ENCODE results near the gene PRSS48. TPM values are rescaled to one million over a fixed set of nuclear protein-coding genes. Genes with fewer than 3 reads are reported as not detected.
A peak's percentile ranks its signal among the peaks of the same experiment; 100 is the strongest.

The PRSS48 gene, protein sequence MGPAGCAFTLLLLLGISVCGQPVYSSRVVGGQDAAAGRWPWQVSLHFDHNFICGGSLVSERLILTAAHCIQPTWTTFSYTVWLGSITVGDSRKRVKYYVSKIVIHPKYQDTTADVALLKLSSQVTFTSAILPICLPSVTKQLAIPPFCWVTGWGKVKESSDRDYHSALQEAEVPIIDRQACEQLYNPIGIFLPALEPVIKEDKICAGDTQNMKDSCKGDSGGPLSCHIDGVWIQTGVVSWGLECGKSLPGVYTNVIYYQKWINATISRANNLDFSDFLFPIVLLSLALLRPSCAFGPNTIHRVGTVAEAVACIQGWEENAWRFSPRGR
- not detected in 2 replicates for polyA plus RNA-seq (2011; rRNA removed)
- polyA minus RNA-seq (2011; rRNA and poly(A)+ RNA removed) = not detected in 2 replicates

DNA sequence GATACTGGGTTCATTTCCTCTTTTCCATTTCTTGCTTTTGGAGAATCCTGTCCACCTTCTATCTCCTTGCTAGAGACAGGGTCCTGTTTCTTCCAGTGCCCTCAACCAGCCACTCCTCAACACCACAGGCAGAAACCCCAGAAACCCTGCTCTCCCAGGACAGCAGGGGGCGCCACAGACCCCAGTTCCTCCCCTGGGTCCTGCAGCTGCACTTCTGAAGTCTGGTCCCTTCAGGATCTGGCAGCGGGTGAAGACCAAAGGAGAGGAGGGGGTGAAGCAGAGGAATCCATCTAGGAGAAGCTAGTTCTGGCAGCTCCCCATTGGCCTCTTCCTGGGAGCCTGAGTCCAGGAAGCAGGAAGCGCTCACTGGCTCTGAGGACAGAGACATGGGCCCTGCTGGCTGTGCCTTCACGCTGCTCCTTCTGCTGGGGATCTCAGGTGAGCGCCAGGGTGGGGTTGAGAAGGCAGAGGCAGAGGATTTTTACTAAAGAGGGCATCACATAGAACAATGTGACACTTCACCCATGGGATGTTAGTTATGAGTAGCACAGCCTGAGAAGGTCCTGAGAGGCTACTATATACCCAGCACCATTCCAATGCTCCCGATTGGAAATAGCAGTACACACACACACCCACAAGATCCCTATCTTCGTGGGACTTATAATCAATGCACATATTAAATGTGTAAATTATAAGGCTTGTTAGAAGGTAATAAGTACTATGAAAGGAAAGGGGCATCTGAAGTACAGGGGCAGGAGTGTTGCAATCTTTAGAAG is at the start of gene PRSS48:
Gene PRSS48 (plus strand): TSS at position 375 of the 776 bp plus-strand sequence. CDS start 12 bp downstream, at position 387.
- TF ChIP-seq, protein P1, sequence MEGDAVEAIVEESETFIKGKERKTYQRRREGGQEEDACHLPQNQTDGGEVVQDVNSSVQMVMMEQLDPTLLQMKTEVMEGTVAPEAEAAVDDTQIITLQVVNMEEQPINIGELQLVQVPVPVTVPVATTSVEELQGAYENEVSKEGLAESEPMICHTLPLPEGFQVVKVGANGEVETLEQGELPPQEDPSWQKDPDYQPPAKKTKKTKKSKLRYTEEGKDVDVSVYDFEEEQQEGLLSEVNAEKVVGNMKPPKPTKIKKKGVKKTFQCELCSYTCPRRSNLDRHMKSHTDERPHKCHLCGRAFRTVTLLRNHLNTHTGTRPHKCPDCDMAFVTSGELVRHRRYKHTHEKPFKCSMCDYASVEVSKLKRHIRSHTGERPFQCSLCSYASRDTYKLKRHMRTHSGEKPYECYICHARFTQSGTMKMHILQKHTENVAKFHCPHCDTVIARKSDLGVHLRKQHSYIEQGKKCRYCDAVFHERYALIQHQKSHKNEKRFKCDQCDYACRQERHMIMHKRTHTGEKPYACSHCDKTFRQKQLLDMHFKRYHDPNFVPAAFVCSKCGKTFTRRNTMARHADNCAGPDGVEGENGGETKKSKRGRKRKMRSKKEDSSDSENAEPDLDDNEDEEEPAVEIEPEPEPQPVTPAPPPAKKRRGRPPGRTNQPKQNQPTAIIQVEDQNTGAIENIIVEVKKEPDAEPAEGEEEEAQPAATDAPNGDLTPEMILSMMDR (IDR thresholded peaks at IDR 0.05; ENCODE audit: low read depth, low read length) = peak; percentile 80
- Histone ChIP-seq H3K4me3 (ENCODE audit: low read depth, low read length) (no peak within 1 kb of the TSS), H3K27ac (ENCODE audit: low read depth, low read length) (no peak within 1 kb of the TSS), H3K9me3 (ENCODE audit: control insufficient read depth, insufficient read depth, low read length) (no peaks in the 10 kb centered on the region), H3K27me3 (ENCODE audit: control insufficient read depth, insufficient read depth, low read length) (no peaks in the 10 kb centered on the region)
- no peak for DNase-seq (ENCODE audit: low read depth, low spot score)
- ChIA-PET CTCF (interaction anchor here (0.6 to 3.9 kb wide), 17 partner anchors 9 to 484 kb away, joined by 3 to 40 read pairs (median 4); partner anchors contain the start of gene GATB), POLR2A (no interaction called here)

DNA sequence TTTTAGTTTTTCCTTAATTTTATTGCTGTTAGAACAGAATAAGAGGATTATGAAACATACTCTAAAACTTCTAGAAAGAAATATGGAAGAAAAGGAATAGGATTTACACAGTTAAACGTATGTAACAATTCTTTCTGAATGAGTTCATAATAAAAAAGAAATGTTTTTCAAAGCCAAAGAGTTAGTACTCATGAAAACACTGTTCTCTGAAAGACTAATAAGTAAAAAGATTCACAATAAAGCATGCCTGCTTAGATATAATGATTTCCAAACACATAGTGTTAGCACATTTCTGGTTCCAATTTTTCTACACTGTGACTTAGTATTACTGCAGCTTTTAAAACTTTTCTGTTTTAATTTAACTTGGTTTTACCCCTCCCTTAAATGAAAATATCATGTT is 49.8 kb upstream of the PRSS48 start:
- peak overlapping the region; percentile 64; the same call in 1 of the 2 replicates for H3K4me3 ChIP-seq (ENCODE audit: low read depth, low read length)
- DNase-seq (ENCODE audit: low read depth, low spot score) = no peak
- ChIA-PET POLR2A (no interaction called here), CTCF (no interaction called here)
- H3K27me3 ChIP-seq (ENCODE audit: control insufficient read depth, insufficient read depth, low read length) = no peaks in the 10 kb centered on the region
- no peak overlapping the region for H3K27ac ChIP-seq (ENCODE audit: low read depth, low read length)
- H3K9me3 ChIP-seq (ENCODE audit: control insufficient read depth, insufficient read depth, low read length) = no peaks in the 10 kb centered on the region
- TF ChIP-seq, protein P1 (IDR thresholded peaks at IDR 0.05; ENCODE audit: low read depth, low read length) = no peak

DNA sequence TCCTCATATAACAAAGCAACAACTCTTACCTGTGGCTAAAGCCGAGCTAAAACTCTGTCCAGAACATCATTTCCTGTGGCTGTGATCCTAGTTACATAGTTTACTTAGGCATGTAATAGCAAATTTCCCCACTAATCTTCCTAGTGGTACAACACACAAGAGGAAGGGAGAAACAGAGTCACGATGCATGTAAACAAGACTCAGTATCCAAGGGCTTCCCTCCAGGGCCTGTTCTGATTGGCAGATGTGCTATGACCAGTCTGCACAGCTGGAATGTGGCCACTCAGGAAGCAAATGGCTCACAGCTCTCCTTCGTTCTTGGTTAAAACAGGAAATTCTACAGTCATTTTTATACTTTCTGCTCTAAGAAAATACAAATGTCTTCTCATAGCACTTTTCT is 49.2 kb upstream of the PRSS48 start:
- CTCF ChIA-PET = no interaction called here
- POLR2A ChIA-PET = no interaction called here
- Histone ChIP-seq H3K27me3 (ENCODE audit: control insufficient read depth, insufficient read depth, low read length) (no peaks in the 10 kb centered on the region), H3K9me3 (ENCODE audit: control insufficient read depth, insufficient read depth, low read length) (no peaks in the 10 kb centered on the region), H3K4me3 (ENCODE audit: low read depth, low read length) (peak overlapping the region; percentile 43), H3K27ac (ENCODE audit: low read depth, low read length) (peak overlapping the region; percentile 71)
- TF ChIP-seq, protein P1 (IDR thresholded peaks at IDR 0.05; ENCODE audit: low read depth, low read length) = no peak
- DNase-seq (ENCODE audit: low read depth, low spot score) = peak; percentile 18

DNA sequence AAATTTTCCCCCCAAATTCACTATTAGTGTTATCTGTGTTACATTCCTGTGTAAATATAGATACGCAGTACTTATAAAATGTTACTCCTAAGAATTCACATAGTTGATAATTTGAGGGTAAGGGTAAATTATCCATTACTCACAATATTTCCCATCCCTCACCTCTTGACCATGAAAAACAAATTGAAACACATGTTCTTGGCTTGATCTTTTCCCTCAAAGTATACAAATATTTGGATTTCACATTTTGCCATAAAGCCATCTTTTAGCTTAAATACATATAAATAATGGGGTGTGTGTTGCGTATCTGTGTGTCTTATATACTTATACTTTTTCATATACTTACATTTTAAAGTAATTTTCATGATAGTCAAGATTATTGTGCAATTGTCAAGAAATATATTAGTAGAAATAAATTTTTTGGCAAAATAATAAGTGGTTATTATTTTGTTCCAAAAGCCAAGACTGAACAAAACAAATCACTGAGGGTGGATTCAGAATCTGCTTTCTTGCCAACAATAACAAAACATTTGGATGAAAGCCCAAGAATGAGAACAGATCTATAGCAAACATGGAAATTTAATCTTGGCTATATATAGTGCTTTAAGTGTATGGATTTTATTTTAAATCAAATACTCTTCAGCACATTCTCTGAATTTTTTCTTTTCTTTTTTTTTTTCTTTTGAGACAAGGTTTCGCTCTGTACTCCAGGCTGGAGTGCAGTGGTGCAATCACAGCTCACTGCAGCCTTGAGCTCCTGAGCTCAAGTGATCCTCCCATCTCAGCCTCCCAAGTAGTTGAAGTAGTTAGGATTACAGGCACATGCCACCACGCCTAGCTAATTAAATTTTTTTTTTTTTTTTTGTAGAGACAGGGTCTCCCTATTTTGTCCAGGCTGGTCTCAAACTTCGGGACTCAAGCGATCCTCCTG is 48.5 kb upstream of the PRSS48 start:
- no peaks in the 10 kb centered on the region for H3K27me3 ChIP-seq (ENCODE audit: control insufficient read depth, insufficient read depth, low read length)
- H3K27ac ChIP-seq (ENCODE audit: low read depth, low read length) = no peak overlapping the region
- ChIA-PET POLR2A (interaction anchor here (0.7 kb wide), 1 partner anchor 38 kb away, joined by 4 read pairs; no protein-coding TSS in a partner anchor), CTCF (no interaction called here)
- H3K4me3 ChIP-seq (ENCODE audit: low read depth, low read length) = no peak overlapping the region
- TF ChIP-seq, protein P1 (IDR thresholded peaks at IDR 0.05; ENCODE audit: low read depth, low read length) = no peak
- DNase-seq (ENCODE audit: low read depth, low spot score) = no peak
- no peaks in the 10 kb centered on the region for H3K9me3 ChIP-seq (ENCODE audit: control insufficient read depth, insufficient read depth, low read length)

All from AG04450 (cell line).